Duodenal mucosa (tissue), 2 donors: ENCODE measurements around the gene WNK4.
A peak's percentile ranks its signal among the peaks of the same experiment; 100 is the strongest.

Experiments
- H3K27ac ChIP-seq: one replicate; pipeline ENCODE4 v1.7.0; 2013; ENCODE audit warnings: low read depth, low read length
- H3K27me3 ChIP-seq, 2 donors: one replicate each; pipeline ENCODE4 v1.7.0; 2013; ENCODE audit warnings: low read length in 2 of 2, control low read depth in 1 of 2; ENCODE audit not compliant: insufficient read depth in 2 of 2, control insufficient read depth in 1 of 2
- H3K36me3 ChIP-seq, 2 donors: one replicate each; pipeline ENCODE4 v1.7.0; 2013; ENCODE audit warnings: low read length in 2 of 2, control low read depth in 1 of 2; ENCODE audit not compliant: insufficient read depth in 2 of 2, control insufficient read depth in 1 of 2
- H3K4me1 ChIP-seq, 2 donors: one replicate each; pipeline ENCODE4 v1.7.0; 2013; ENCODE audit warnings: low read length in 2 of 2, control low read depth in 1 of 2; ENCODE audit not compliant: insufficient read depth in 2 of 2, control insufficient read depth in 1 of 2
- H3K4me3 ChIP-seq, 2 donors: one replicate each; pipeline ENCODE4 v1.7.0; 2013; ENCODE audit warnings: low read length in 2 of 2, low read depth in 1 of 2
- H3K9ac ChIP-seq, 2 donors: one replicate each; pipeline ENCODE4 v1.7.0; 2013; ENCODE audit warnings: low read length in 2 of 2, low read depth in 1 of 2
- H3K9me3 ChIP-seq, 2 donors: one replicate each; pipeline ENCODE4 v1.7.0; 2013; ENCODE audit warnings: low read length in 2 of 2, control low read depth in 1 of 2; ENCODE audit not compliant: control insufficient read depth in 1 of 2

Gene WNK4

DNA sequence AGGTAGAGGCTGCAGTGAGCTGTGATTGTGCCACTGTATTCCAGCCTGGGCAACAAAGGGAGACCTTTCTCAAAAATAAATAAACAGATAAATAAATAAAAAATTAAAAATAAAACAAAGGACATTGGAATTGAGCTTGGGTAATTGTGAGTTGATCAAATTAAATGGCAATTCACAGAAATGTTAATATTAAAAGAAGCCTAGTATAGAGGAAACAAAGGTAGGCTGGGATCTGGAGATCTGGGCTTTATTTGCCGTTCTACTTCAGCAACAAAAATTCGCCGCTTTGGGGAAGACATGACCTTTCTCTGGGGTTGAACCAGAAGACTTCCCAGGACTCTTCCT lies 7.5 kb upstream of the WNK4 start:
- Histone ChIP-seq H3K9me3 (no peaks in the 10 kb centered on the region), H3K36me3 (peaks cover 11 to 24% of the 10 kb centered on the region in 2 donors), H3K4me1 (peaks cover 10 to 12% of the 10 kb centered on the region in 2 donors), H3K9ac (peak overlapping the region; percentile 86 to 88), H3K27ac (peak overlapping the region; percentile 64), H3K27me3 (no peaks in the 10 kb centered on the region), H3K4me3 (peak overlapping the region; percentile 86 to 99)

DNA sequence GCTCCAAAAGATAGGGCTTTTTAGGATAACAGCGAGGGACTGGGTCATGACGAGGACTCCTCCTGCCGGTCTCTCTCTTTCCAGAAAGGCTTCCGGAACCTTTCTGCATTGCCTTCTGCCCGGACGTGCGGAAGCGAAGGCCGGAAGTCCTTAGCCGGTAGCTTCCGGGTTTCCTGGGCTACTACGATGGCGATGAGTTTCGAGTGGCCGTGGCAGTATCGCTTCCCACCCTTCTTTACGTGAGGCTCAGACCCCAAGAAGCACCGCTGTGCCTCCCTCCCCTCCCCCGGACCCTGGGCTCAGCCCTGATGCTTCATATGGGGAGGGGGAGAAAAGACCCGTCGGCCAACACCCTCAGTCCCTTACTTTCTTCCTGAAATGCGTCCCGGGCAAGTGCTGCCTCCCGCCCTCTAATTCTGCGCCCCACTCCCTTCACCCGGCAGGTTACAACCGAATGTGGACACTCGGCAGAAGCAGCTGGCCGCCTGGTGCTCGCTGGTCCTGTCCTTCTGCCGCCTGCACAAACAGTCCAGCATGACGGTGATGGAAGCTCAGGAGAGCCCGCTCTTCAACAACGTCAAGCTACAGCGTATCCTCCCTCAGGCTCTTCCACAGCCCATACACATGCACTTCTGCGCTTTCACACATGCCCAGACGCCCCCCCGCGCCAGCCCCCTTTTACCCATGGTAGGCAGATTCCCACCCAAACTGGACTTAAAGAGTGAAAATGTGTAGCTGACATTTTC lies 6.9 kb upstream of the WNK4 start, which contains the start of gene VPS25:
Gene VPS25 (plus strand): TSS at position 160 of the 746 bp plus-strand sequence. CDS start 27 bp downstream, at position 187.
- Histone ChIP-seq H3K4me3 (peak within 1 kb of the TSS; percentile 86 to 99), H3K9ac (peak within 1 kb of the TSS; percentile 86 to 88)

DNA sequence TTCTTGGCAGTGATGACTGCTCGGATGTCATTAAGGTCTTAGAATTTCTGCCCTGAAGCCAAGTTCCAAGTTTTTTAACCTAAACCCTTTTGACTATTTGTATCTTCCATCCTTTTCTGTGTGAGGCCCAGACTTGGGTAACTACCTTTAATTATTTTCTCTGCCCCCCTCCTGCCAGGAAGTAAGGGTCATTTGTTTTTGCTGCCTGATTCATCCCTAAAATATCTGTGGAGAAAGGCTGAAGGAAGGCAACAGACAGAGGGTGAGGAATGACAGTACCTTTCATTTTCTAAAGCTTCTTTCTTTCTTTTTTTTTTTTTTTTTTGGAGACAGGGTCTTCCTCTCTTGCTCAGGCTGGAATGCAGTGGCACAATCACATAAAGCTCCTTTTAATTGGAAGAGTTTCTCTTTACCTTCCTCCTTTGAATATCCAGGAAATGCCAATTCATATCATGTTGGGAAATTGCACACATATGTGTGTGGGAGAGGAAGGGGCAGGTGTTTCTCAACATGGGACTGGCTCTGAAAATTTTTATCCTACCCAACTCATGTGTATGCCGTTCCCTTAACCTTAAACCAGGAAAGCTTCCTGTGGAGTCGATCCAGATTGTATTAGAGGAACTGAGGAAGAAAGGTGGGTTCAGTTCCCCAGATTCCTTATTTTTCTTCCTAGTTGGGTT lies 6.2 kb upstream of the WNK4 start:
- Histone ChIP-seq H3K36me3 (peaks cover 18 to 37% of the 10 kb centered on the region in 2 donors), H3K4me3 (peak overlapping the region; percentile 86 to 99), H3K9me3 (no peaks in the 10 kb centered on the region), H3K9ac (peak overlapping the region; percentile 86 to 88), H3K4me1 (peaks cover 10 to 12% of the 10 kb centered on the region in 2 donors), H3K27me3 (no peaks in the 10 kb centered on the region), H3K27ac (no peak overlapping the region)

More for the DNA sequence above, 6.9 kb upstream of the WNK4 start, which contains the start of gene VPS25:
- Histone ChIP-seq H3K27ac (peak within 1 kb of the TSS; percentile 64), H3K36me3 (peaks cover 14 to 30% of the 10 kb centered on the region in 2 donors), H3K27me3 (no peaks in the 10 kb centered on the region), H3K9me3 (no peaks in the 10 kb centered on the region), H3K4me1 (peaks cover 10 to 12% of the 10 kb centered on the region in 2 donors)

DNA sequence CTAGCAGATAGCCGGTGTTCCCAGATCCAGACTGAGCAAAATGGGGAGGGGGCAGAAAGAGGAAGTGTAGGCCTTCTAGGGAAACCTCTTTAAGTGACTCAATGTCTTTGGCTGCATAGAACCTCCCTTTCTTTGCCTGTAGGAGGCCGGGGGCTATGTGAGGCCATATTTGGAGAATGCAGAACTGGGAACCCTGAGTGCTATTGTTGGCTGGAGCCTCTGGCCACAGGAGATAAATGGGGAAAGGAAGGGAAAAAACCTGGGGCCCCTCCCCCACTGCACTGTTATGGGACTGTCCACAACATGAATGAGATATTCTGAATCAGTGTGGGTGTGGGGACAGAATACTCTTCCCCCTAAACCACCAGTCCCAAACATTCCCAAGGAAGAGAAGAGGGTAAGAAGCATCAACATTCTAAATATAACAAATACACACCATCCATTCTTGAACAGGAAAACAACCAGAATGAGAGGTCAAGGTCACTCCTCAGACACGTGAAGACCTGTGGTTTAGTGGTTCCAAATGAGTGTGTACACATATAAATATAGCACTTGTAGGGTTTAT lies 4.8 kb upstream of the WNK4 start:
- H3K4me3 ChIP-seq = no peak overlapping the region
- H3K9me3 ChIP-seq = no peaks in the 10 kb centered on the region

DNA sequence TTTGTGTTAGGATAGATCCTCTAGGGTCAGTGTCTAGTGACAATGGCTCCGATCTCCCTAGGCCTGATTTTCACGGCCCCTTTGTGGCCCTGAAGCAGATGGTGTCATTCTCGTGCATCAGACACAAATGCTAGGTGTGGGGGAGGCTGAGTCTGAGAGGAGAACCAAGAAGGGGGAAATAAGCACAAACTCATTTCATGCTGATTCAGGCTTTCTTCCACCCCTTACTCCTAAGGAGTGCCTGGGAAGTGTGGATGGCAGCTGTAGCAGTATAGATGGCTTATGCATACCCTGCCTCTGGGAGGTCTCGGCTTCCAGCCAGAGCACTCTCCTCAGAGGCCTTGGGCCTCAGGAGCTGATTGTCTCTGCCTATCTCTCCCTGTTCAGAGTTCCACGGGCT lies 1.8 kb upstream of the WNK4 start:
- Histone ChIP-seq H3K27me3 (peaks cover 18 to 21% of the 10 kb centered on the region in 2 donors), H3K27ac (no peak overlapping the region), H3K4me3 (no peak overlapping the region), H3K9ac (no peak overlapping the region), H3K4me1 (peaks cover 24 to 28% of the 10 kb centered on the region in 2 donors), H3K9me3 (no peaks in the 10 kb centered on the region), H3K36me3 (peaks cover 22 to 39% of the 10 kb centered on the region in 2 donors)

More for the DNA sequence above, 4.8 kb upstream of the WNK4 start:
- Histone ChIP-seq H3K27ac (no peak overlapping the region), H3K9ac (no peak overlapping the region), H3K4me1 (peaks cover 17 to 20% of the 10 kb centered on the region in 2 donors), H3K36me3 (peaks cover 22 to 39% of the 10 kb centered on the region in 2 donors), H3K27me3 (no peaks in the 10 kb centered on the region)

DNA sequence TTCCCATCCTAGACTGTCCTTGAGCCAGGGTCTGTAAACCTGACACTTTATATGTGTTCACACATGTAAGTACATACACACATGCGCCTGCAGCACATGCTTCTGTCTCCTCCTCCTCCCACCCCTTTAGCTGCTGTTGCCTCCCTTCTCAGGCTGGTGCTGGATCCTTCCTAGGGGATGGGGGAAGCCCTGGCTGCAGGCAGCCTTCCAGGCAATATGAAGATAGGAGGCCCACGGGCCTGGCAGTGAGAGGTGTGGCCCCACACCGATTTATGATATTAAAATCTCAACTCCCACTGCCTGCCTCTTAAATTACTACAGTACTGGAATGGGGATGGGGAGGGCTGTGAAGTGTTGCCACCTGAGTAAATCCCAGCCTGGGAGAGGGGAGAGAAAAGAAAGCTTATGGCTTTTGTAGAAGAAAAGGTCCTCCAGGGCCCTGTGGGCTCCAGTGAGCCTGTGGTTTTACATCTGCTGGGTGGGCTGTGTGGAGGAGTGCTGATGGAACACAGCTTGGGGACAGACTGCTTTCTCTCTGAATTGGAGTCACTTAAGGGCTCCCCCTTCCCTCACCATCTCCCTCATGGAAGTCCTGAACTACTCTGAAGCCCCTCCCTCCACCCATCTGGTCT lies 990 bp upstream of the WNK4 start:
- peaks cover 22 to 39% of the 10 kb centered on the region in 2 donors for H3K36me3 ChIP-seq
- peaks cover 16 to 20% of the 10 kb centered on the region in 2 donors for H3K4me1 ChIP-seq
- H3K9me3 ChIP-seq = no peaks in the 10 kb centered on the region
- peak overlapping the region in 1 of 2 donors; percentile 57 for H3K4me3 ChIP-seq
- peaks cover 24 to 26% of the 10 kb centered on the region in 2 donors for H3K27me3 ChIP-seq
- no peak overlapping the region for H3K9ac ChIP-seq
- H3K27ac ChIP-seq = no peak overlapping the region

DNA sequence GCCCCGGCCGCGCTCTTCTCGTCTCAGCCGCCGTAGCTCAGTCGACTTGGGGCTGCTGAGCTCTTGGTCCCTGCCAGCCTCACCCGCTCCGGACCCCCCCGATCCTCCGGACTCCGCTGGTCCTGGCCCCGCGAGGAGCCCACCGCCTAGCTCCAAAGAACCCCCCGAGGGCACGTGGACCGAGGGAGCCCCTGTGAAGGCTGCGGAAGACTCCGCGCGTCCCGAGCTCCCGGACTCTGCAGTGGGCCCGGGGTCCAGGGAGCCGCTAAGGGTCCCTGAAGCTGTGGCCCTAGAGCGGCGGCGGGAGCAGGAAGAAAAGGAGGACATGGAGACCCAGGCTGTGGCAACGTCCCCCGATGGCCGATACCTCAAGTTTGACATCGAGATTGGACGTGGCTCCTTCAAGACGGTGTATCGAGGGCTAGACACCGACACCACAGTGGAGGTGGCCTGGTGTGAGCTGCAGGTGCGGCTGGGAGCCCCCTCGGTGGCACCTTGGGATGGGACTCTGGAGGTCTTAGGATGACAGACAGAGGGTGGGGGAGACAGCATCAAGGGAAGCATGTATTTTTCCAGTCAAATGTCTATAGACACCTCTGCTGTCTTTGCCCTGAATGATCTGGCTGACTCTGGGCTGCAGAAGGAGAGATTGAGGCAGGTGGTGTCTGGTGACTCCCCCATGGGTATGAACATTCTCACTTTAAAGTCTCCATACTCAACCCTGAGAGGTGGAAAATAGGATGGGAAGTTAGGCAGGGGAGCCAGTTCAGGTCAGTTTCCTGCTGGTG lies 635 bp downstream of the WNK4 start:
- Histone ChIP-seq H3K4me3 (peak overlapping the region; percentile 57 to 58), H3K9me3 (no peaks in the 10 kb centered on the region), H3K36me3 (peaks cover 11 to 29% of the 10 kb centered on the region in 2 donors), H3K4me1 (peaks cover 16 to 18% of the 10 kb centered on the region in 2 donors), H3K27me3 (peaks cover 31 to 33% of the 10 kb centered on the region in 2 donors), H3K9ac (peak overlapping the region; percentile 22 to 63), H3K27ac (peak overlapping the region; percentile 36)

DNA sequence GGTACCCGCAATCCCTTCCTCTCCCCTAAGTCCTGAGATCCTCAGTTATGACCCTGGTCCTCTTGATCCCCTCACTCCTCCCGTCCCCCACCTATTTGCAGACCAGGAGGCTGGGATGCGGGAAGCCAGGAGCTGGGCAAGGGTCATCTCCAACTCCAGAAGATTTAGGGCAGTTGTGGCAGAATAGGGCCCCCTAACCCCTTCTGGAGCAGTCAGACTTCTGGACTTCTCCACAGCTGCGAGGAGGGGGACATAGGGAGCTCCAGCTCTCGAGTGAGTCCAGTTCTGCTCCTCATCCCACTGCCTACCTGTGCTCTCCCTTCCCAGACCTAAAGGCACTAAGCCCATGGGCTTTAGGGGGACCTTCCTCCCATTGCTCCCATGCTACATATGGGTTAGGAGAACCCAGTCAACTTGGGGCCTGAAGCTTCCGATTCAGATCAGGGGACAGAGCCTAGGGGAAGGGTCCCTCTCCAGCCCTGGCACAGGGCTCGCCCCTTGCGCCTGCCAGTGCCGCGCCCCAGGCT lies 1.3 kb downstream of the WNK4 start:
- H3K36me3 ChIP-seq = peaks cover 11 to 26% of the 10 kb centered on the region in 2 donors
- H3K9ac ChIP-seq = peak overlapping the region; percentile 22 to 63
- peak overlapping the region; percentile 57 to 58 for H3K4me3 ChIP-seq
- H3K4me1 ChIP-seq = peaks cover 16 to 18% of the 10 kb centered on the region in 2 donors
- H3K27ac ChIP-seq = no peak overlapping the region
- peaks cover 31 to 33% of the 10 kb centered on the region in 2 donors for H3K27me3 ChIP-seq
- no peaks in the 10 kb centered on the region for H3K9me3 ChIP-seq
